Activated CD4-positive, CD25-positive, alpha-beta regulatory T cell treated with anti-CD3 and anti-CD28 coated beads, Interleukin-2, amount 50 U/mL, for 16 hours (primary cell): ENCODE measurements around the gene NFASC.

Experiments used
- DNase-seq: peaks from one replicate; pipeline ENCODE4 v3.0.0-alpha.2; 2020; ENCODE audit warnings: low read depth, low spot score

Gene NFASC

DNA sequence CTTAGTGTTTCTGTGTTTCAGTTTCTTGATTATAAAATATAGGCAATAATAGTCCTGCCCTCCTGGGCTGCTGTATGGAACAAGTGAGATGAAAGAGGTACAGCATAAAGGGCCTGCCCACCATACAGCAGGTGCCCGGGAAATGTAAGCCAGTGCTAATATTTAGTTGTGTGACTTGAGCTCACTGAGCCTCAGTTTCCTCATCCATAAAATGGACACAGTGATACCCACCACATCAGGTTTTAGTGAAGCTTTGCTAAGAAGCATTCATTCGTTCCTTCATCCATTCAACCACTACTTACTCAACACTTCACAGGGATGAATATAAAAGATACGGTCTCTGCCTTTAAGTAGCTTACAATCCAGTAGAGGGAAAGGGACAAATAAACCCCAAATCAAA lies 192.2 kb downstream of the NFASC start:
- DNase-seq, result no peak

DNA sequence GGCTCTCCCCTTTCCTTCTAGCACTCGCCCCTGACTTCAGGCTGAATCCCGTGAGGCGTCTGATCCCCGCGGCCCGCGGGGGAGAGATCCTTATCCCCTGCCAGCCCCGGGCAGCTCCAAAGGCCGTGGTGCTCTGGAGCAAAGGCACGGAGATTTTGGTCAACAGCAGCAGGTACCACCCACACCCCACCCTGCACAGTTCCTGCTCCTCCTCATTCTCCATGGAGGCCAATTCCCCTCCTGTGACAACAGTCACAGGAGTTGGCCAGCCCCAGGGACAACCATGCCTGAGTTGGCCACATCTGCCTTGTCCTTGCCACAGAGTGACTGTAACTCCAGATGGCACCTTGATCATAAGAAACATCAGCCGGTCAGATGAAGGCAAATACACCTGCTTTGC lies 193.6 kb downstream of the NFASC start:
- DNase-seq, result no peak

DNA sequence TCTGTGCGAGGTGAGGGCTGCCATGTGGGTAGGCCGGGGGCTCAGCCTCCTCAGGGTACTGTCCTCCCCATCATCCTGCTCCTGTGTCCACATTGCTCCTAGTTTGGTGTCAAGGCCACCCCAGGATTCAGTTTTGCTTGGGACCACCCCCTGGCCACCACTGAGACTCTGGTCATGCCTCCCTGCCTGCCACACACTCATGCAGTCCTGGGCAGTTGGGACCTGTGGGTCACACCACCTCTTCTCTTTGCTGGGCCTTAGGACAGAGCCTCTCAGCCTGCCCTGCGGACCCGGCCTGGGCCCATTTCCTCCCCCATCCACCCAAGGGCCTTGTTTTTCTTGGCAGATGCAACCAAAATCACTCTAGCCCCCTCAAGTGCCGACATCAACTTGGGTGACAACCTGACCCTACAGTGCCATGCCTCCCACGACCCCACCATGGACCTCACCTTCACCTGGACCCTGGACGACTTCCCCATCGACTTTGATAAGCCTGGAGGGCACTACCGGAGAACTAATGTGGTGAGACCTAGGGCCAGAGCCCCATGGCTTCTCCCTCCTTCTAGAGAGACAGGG lies 194.2 kb downstream of the NFASC start:
- DNase-seq, result no peak

DNA sequence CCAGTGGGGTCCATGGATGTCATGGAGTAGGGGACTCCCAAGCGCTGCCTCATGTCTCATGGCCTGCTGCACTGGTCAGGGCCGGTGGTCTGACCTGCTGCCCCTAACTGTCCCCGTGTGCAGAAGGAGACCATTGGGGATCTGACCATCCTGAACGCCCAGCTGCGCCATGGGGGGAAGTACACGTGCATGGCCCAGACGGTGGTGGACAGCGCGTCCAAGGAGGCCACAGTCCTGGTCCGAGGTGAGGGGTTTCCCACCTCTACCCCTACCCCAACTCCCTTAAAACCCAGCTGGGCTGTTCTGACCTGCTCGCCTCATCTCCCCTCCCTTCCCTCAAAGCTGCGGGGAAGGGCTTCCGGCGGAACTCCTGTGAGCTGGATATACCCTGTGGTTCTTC lies 195.0 kb downstream of the NFASC start:
- no peak for DNase-seq

DNA sequence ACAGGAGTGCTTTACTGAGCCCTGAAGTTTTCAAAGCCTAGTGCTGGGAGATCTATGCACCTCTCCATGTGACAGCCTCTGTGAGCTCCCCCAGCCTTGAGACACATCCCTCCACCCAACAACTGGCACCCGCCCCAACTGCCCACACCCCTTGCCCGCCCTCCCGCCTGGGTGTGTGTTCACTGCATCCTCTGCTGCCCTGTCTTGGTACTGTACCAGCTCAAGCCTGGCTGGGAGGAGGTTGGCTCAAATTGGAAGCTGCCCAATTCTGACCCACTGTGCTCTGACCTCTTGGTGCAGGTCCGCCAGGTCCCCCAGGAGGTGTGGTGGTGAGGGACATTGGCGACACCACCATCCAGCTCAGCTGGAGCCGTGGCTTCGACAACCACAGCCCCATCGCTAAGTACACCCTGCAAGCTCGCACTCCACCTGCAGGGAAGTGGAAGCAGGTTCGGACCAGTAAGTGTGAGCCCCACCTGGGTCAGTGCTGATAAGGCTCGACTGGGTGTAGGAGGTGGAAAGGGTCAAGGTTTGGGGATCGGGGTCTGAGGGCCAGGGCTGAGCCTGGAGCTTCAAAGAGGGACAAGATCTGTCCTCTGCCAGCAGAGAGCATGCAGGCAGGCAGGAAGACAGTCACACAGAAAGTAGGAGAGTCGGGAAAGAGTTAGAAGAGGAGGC lies 195.6 kb downstream of the NFASC start:
- no peak for DNase-seq

DNA sequence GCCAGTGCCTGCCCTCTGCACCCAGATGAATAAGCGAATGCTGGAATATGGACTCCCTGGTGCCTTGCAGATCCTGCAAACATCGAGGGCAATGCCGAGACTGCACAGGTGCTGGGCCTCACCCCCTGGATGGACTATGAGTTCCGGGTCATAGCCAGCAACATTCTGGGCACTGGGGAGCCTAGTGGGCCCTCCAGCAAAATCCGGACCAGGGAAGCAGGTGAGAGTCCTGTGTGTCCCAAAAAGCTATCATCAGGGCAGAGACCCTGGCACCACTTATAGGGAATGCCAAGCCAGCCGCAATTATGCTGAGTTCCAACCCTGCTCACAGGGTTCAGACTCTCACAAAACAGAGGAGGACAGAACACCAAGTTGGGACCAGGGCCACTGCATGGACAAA lies 196.4 kb downstream of the NFASC start:
- DNase-seq, result no peak

DNA sequence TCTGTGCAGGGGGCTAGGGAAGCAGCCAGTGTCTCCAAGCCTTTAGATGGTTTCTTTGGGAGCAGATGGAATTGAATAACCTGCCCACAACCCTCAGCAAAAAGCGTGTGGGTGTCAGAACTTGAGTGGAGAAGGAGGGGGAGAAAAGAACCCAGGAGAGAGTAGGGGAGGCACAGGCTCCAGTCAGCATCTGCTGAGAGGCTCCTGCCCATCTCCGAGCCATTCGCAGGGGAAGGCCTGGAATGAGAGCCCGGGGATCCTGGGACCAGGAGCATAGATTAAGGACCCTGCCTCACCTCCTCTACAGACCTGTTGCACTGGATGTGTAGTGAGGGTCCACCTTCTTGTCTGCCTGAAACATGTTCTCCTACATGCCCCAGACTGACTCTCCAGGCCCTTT lies 197.3 kb downstream of the NFASC start:
- no peak for DNase-seq

DNA sequence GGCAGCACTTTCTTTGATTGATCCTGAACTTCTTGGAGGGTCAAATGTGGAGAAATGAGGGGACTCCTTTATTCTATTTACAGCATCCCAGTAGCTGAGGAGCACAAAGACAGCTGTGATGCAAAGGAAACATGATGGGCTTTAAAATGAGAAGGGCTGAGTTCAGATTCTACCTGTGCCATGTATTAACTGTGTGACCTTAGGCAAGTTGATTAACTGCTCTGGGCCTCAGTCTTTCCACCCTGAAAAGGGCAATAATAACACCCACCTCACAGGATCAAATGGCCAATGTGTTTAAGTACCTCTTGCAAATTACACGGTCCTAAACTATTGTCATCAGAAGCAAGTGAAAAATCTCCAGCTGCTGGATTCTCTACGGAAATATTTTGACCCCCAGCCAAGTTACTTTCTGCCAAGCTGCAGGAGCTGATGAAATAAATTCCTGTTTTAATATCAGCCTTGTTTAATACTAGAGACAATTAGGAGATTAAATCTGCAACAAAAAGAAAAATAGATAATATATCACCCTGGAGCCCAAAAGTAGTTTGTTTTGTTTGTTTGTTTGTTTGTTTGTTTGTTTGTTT lies 197.9 kb downstream of the NFASC start:
- no peak for DNase-seq

DNA sequence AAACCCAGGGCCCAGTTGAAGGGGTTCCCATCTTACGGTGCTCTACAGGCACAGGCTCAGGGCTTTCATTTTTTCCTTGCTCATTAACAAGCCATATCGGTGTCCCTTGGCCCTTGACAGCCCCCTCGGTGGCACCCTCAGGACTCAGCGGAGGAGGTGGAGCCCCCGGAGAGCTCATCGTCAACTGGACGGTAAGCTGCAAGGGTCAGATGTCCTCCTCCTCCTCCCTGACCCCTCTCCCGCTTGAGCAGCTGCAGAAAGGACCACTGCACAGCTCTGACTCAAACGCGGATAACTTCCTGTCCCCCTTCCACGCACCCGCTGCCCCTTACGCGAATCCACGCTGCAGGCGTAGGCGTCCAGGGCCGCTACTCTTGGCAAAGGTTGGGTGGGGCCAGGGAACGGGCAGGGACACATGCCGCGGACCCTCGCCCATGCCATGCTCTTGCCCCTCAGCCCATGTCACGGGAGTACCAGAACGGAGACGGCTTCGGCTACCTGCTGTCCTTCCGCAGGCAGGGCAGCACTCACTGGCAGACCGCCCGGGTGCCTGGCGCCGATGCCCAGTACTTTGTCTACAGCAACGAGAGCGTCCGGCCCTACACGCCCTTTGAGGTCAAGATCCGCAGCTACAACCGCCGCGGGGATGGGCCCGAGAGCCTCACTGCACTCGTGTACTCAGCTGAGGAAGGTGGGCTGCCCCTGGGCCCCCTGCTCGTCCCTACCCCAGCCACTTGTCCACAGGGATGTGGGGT lies 198.9 kb downstream of the NFASC start:
- no peak for DNase-seq

DNA sequence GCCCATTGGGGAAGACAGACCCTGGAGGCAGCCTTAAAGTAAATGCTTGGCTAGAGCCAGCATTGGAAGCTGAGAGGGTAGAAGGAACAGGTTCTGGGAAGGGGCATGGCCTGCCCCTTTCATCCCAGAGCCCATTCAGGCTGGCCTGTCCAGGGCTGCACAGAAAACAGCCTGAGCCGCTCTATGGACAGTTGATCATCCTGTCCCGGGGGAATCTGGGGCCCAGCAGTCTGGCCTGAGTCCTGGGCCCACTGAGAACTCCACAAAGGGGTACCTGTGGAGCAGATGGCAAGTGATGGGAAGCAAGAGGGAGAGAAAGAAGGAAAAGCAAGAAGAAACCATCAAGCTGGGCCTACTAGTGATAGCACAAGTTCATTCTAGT lies 200.4 kb downstream of the NFASC start:
- DNase-seq, result no peak

DNA sequence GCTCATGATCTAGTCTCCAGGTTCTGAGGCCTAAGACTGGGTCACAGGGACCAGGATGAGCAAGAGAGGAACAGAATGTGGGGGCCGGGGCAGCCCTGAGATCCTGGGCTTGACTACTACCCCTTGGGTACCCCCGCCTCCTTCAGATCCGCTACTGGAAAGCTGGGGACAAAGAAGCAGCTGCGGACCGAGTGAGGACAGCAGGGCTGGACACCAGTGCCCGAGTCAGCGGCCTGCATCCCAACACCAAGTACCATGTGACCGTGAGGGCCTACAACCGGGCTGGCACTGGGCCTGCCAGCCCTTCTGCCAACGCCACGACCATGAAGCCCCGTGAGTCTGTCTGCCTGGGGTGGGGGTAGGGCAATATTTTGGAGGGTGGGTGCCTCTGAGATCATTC lies 201.1 kb downstream of the NFASC start:
- no peak for DNase-seq

DNA sequence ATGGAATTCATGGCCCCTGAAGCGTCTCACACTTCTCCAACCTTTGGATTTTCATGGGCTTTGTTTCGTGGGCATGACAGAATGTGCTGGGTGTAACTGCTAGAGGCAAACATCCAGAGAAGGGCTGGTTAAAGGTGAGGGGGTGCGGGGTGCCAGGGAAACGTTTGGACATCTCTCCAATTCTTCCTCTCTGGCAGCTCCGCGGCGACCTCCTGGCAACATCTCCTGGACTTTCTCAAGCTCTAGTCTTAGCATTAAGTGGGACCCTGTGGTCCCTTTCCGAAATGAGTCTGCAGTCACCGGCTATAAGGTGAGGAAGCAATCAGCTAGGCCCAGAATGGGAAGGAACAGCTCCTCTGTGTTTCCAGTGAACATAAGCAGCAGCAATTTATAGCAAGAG lies 201.6 kb downstream of the NFASC start:
- no peak for DNase-seq
